ENCODE results near the gene SYNJ1. TPM values are rescaled to one million over a fixed set of nuclear protein-coding genes. Genes with fewer than 3 reads are reported as not detected.

The SYNJ1 gene
- total and polyA plus RNA-seq, 9 of the 15 experiments (the other 6 are each of a cell fraction or from before 2014, with no cell fraction given) = 2.4 to 10.6 (median 5.6) TPM

DNA sequence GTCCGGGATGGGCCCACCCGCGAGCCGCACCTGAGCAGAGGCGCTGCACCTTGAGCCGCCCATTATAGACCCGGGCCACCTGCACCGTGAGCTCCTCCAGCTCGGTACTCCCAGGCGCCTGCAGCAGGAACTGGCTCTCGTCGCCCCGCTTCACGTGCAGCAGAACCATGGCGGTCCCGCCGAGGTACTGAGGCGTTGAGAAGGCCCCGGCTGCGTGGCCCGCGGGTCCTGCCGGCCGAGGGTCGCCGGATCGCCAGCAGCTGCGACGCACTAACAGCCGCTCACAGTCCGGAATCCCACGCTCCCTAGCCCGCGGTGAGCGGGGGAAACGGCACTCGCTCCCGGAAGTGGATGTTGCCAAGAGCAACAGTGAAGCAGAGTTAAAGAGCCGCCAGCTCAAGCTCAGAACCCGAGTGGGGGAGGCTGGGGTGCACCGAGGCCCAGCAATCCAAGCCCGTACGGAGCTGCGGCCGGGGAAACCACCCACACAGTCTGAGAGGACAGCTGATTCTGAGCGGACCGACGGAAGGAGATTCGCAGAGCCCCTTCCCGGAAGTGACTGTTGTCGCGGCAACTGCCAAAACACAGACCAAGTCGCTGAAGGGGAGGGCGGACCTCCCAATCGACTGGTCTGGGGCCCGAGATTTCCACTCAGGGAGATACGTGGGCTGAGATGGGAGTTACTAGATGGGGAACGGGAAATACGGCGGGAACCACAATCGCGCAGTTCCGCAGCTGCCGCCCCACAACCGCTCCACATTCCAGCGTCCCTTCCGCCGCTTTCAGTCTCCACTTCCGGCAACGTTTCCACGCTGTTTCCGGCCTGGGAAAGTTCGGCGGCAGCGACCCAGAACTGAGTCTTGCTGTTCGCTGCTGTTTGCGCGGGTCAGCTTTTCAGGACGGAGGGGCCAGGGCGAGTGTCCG is 115.5 kb downstream of the SYNJ1 start, which contains the start of gene CFAP298 (continued):
- TF ChIP-seq ETS2 (tag; IDR thresholded peaks at IDR 0.05; ENCODE audit: borderline replicate concordance, poor library complexity, severe bottlenecking) (no peak), STAG1 (CRISPR knock-in tag; IDR thresholded peaks at IDR 0.05; ENCODE audit: borderline replicate concordance) (no peak), ZNF134 (CRISPR knock-in tag; conservative IDR thresholded peaks at IDR 0.05) (no peak), BMI1 (IDR thresholded peaks at IDR 0.05; ENCODE audit: low read length) (peak; percentile 83), ZNF184 (CRISPR knock-in tag; IDR thresholded peaks at IDR 0.05) (no peak), GATAD2B (IDR thresholded peaks at IDR 0.05; ENCODE audit: borderline replicate concordance) (no peak; the same call in 1 of the 2 replicates), BACH1 (tag; IDR thresholded peaks at IDR 0.05) (no peak), HDAC3 (IDR thresholded peaks at IDR 0.05; ENCODE audit: borderline replicate concordance, partially characterized antibody) (peak; percentile 54), GABPB1 (CRISPR knock-in tag; IDR thresholded peaks at IDR 0.05) (peak; percentile 99), GTF2E2 (tag; IDR thresholded peaks at IDR 0.05) (peak; percentile 73; the same call in 1 of the 2 replicates), CTBP1 (IDR thresholded peaks at IDR 0.05; ENCODE audit: borderline replicate concordance) (peak; percentile 75; the same call in 1 of the 2 replicates), CBFA2T2 (conservative IDR thresholded peaks at IDR 0.05) (0 out of 2 replicates have a peak, but pooled peaks have one; percentile 11), RAD51 (IDR thresholded peaks at IDR 0.05; ENCODE audit: borderline replicate concordance, low read depth) (no peak), TCF7L2 (IDR thresholded peaks at IDR 0.05; ENCODE audit: low read depth, low read length) (no peak), CBX3 (IDR thresholded peaks at IDR 0.05; ENCODE audit: borderline replicate concordance in 1 of 2, low read length in 2 of 2) (0 out of 3 replicates have a peak, but pooled peaks of 1 of the 2 experiments have one; percentile 57), MCM7 (IDR thresholded peaks at IDR 0.05) (no peak), ZNF12 (CRISPR knock-in tag; IDR thresholded peaks at IDR 0.05) (no peak), MCM5 (IDR thresholded peaks at IDR 0.05; ENCODE audit: low read depth) (no peak), ZNF408 (CRISPR knock-in tag; IDR thresholded peaks at IDR 0.05; ENCODE audit: low read depth) (no peak)
- TF ChIP-seq, protein P1, sequence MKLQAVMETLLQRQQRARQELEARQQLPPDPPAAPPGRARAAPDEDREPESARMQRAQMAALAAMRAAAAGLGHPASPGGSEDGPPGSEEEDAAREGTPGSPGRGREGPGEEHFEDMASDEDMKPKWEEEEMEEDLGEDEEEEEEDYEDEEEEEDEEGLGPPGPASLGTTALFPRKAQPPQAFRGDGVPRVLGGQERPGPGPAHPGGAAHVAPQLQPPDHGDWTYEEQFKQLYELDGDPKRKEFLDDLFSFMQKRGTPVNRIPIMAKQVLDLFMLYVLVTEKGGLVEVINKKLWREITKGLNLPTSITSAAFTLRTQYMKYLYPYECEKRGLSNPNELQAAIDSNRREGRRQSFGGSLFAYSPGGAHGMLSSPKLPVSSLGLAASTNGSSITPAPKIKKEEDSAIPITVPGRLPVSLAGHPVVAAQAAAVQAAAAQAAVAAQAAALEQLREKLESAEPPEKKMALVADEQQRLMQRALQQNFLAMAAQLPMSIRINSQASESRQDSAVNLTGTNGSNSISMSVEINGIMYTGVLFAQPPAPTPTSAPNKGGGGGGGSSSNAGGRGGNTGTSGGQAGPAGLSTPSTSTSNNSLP (IDR thresholded peaks at IDR 0.05; ENCODE audit: borderline replicate concordance, low read depth, low read length) = no peak
- TF ChIP-seq, protein P2, sequence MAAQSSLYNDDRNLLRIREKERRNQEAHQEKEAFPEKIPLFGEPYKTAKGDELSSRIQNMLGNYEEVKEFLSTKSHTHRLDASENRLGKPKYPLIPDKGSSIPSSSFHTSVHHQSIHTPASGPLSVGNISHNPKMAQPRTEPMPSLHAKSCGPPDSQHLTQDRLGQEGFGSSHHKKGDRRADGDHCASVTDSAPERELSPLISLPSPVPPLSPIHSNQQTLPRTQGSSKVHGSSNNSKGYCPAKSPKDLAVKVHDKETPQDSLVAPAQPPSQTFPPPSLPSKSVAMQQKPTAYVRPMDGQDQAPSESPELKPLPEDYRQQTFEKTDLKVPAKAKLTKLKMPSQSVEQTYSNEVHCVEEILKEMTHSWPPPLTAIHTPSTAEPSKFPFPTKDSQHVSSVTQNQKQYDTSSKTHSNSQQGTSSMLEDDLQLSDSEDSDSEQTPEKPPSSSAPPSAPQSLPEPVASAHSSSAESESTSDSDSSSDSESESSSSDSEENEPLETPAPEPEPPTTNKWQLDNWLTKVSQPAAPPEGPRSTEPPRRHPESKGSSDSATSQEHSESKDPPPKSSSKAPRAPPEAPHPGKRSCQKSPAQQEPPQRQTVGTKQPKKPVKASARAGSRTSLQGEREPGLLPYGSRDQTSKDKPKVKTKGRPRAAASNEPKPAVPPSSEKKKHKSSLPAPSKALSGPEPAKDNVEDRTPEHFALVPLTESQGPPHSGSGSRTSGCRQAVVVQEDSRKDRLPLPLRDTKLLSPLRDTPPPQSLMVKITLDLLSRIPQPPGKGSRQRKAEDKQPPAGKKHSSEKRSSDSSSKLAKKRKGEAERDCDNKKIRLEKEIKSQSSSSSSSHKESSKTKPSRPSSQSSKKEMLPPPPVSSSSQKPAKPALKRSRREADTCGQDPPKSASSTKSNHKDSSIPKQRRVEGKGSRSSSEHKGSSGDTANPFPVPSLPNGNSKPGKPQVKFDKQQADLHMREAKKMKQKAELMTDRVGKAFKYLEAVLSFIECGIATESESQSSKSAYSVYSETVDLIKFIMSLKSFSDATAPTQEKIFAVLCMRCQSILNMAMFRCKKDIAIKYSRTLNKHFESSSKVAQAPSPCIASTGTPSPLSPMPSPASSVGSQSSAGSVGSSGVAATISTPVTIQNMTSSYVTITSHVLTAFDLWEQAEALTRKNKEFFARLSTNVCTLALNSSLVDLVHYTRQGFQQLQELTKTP (IDR thresholded peaks at IDR 0.05; ENCODE audit: low read depth in 1 of 2, partially characterized antibody in 2 of 2) = no peak
- TF ChIP-seq, protein P3, sequence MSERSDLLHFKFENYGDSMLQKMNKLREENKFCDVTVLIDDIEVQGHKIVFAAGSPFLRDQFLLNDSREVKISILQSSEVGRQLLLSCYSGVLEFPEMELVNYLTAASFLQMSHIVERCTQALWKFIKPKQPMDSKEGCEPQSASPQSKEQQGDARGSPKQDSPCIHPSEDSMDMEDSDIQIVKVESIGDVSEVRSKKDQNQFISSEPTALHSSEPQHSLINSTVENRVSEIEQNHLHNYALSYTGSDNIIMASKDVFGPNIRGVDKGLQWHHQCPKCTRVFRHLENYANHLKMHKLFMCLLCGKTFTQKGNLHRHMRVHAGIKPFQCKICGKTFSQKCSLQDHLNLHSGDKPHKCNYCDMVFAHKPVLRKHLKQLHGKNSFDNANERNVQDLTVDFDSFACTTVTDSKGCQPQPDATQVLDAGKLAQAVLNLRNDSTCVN (CRISPR knock-in tag; IDR thresholded peaks at IDR 0.05) = no peak

Measured in K562 (cell line).